GM12878 (cell line): Measurements from ENCODE around the gene ST7. TPM values are rescaled to one million over a fixed set of nuclear protein-coding genes. Genes with fewer than 3 reads are reported as not detected.

Experiments
- EED ChIP-seq: sonication (generic); IDR thresholded peaks from 2 replicates; pipeline ENCODE4 v1.6.1; 2016; ENCODE audit warnings: antibody characterized with exemption, low read depth
- ETV6 ChIP-seq, 2 experiments: fragments of 450-650 bp in 1 of 2; IDR thresholded peaks in 1 of 2; conservative IDR thresholded peaks in 1 of 2; 2 replicates each; pipeline ENCODE4 v1.6.1; 2014; ENCODE audit warnings: antibody characterized with exemption in 1 of 2, borderline replicate concordance in 1 of 2, low read depth in 1 of 2, mild to moderate bottlenecking in 1 of 2, moderate library complexity in 1 of 2
- NFXL1 ChIP-seq: fragments of 450-650 bp; IDR thresholded peaks from 2 replicates; pipeline ENCODE4 v1.6.1; 2017; ENCODE audit warnings: antibody characterized with exemption, mild to moderate bottlenecking, borderline replicate concordance
- RCOR1 ChIP-seq: conservative IDR thresholded peaks from 2 replicates; pipeline ENCODE4 v1.6.1; 2012; ENCODE audit warnings: low read depth, low read length, improper control_type of control experiment
- SREBF1 ChIP-seq: IDR thresholded peaks from 2 replicates; pipeline ENCODE4 v1.6.1; 2012; ENCODE audit warnings: mild to moderate bottlenecking, low read length
- polyA plus RNA-seq, 11 experiments: library from polyadenylated mRNA; depleted of rRNA in 4 of 11; unstranded in 6 of 11; stranded (reverse) in 5 of 11; fragments of >200 nt; fragmentation: Nextera tagmentation in 4 of 11; fragmentation: Illumina TruSeq in 1 of 11; extraction: Ambion mirVana in 4 of 11; extraction: Trizol in 1 of 11; gene quantifications; 1 replicate in 1 of 11; 2 replicates in 10 of 11; pipeline versions ENCODE4 v1.2.1 to v1.2.3, GENCODE V29; 2011 to 2016; ENCODE audit warnings: inconsistent platforms in 2 of 11, missing spikeins in 2 of 11, low read depth in 1 of 11
- total RNA-seq, 4 experiments: library from RNA; depleted of rRNA in 3 of 4; stranded (reverse); fragments of >200 nt in 3 of 4; fragmentation: Illumina TruSeq in 1 of 4; extraction: Trizol in 1 of 4; gene quantifications; 2 replicates each; pipeline versions ENCODE4 v1.2.1 to v1.2.3, GENCODE V29; 2013 to 2021
- TF ChIP-seq, protein P1 (sequence below): IDR thresholded peaks from 2 replicates; pipeline ENCODE4 v1.6.1; 2012; ENCODE audit warnings: mild to moderate bottlenecking, low read depth, low read length
- TF ChIP-seq, protein P2 (sequence below): fragments of 450-650 bp; formaldehyde crosslinking; IDR thresholded peaks from 2 replicates; pipeline ENCODE4 v1.5.0; 2022; ENCODE audit warnings: mild to moderate bottlenecking, missing genetic modification characterization
- TF ChIP-seq, protein P3 (sequence below): IDR thresholded peaks from 2 replicates; pipeline ENCODE4 v1.6.1; 2012; ENCODE audit warnings: low read depth, low read length, improper control_type of control experiment
- TF ChIP-seq, protein P4 (sequence below): fragments of 450-650 bp; conservative IDR thresholded peaks from 2 replicates; pipeline ENCODE4 v1.6.1; 2017; ENCODE audit warnings: mild to moderate bottlenecking, moderate library complexity
- TF ChIP-seq, protein P5 (sequence below): fragments of 150-350 bp; IDR thresholded peaks from 2 replicates; pipeline ENCODE4 v1.6.1; 2016; ENCODE audit warnings: low read depth, low read length

ST7 gene
- total and polyA plus RNA-seq, 10 of the 15 experiments (the other 5 are each of a cell fraction or from before 2014, with no cell fraction given): 27.7 to 76.4 (median 53.6) TPM

DNA sequence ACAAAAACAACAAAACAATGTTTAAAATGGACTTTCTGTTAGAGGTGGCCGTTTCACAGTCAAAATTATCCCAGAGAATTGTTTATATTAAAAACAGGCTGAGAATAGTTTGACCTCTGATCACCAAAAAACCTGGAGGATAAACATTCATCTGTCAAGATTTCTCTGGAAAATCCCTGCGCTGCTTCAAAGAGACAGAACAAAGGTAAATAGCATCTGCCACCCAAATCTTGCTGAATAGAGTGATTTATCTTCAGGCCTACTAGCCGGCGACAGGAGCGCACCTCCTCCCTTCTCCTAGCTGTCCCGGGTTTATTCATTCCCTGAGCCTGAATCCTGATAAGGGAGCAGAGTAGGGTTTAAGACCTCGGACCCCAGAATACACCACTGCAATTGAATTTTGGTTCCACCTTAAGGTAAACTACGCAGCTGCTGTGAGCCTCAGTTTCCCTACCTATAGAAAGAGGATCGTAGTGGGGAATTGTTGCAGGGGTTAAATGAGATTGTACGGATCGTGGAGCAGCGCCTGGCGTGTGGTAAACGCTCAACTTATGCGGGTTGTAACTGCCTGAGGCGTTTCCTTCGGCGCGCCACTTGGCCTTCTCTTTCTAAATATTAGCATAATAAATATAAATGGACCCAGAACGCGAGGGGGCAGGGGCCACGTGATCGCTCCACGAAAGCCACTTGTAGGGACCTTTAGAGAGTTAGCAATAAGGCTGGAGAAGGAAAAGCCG lies 498 bp upstream of the ST7 start (continued):
- TF ChIP-seq, protein P1, sequence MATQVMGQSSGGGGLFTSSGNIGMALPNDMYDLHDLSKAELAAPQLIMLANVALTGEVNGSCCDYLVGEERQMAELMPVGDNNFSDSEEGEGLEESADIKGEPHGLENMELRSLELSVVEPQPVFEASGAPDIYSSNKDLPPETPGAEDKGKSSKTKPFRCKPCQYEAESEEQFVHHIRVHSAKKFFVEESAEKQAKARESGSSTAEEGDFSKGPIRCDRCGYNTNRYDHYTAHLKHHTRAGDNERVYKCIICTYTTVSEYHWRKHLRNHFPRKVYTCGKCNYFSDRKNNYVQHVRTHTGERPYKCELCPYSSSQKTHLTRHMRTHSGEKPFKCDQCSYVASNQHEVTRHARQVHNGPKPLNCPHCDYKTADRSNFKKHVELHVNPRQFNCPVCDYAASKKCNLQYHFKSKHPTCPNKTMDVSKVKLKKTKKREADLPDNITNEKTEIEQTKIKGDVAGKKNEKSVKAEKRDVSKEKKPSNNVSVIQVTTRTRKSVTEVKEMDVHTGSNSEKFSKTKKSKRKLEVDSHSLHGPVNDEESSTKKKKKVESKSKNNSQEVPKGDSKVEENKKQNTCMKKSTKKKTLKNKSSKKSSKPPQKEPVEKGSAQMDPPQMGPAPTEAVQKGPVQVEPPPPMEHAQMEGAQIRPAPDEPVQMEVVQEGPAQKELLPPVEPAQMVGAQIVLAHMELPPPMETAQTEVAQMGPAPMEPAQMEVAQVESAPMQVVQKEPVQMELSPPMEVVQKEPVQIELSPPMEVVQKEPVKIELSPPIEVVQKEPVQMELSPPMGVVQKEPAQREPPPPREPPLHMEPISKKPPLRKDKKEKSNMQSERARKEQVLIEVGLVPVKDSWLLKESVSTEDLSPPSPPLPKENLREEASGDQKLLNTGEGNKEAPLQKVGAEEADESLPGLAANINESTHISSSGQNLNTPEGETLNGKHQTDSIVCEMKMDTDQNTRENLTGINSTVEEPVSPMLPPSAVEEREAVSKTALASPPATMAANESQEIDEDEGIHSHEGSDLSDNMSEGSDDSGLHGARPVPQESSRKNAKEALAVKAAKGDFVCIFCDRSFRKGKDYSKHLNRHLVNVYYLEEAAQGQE: no peak
- TF ChIP-seq, protein P2, sequence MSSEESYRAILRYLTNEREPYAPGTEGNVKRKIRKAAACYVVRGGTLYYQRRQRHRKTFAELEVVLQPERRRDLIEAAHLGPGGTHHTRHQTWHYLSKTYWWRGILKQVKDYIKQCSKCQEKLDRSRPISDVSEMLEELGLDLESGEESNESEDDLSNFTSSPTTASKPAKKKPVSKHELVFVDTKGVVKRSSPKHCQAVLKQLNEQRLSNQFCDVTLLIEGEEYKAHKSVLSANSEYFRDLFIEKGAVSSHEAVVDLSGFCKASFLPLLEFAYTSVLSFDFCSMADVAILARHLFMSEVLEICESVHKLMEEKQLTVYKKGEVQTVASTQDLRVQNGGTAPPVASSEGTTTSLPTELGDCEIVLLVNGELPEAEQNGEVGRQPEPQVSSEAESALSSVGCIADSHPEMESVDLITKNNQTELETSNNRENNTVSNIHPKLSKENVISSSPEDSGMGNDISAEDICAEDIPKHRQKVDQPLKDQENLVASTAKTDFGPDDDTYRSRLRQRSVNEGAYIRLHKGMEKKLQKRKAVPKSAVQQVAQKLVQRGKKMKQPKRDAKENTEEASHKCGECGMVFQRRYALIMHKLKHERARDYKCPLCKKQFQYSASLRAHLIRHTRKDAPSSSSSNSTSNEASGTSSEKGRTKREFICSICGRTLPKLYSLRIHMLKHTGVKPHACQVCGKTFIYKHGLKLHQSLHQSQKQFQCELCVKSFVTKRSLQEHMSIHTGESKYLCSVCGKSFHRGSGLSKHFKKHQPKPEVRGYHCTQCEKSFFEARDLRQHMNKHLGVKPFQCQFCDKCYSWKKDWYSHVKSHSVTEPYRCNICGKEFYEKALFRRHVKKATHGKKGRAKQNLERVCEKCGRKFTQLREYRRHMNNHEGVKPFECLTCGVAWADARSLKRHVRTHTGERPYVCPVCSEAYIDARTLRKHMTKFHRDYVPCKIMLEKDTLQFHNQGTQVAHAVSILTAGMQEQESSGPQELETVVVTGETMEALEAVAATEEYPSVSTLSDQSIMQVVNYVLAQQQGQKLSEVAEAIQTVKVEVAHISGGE: peak; percentile 46; the same call in 1 of the 2 replicates
- TF ChIP-seq SREBF1: no peak
- TF ChIP-seq, protein P3, sequence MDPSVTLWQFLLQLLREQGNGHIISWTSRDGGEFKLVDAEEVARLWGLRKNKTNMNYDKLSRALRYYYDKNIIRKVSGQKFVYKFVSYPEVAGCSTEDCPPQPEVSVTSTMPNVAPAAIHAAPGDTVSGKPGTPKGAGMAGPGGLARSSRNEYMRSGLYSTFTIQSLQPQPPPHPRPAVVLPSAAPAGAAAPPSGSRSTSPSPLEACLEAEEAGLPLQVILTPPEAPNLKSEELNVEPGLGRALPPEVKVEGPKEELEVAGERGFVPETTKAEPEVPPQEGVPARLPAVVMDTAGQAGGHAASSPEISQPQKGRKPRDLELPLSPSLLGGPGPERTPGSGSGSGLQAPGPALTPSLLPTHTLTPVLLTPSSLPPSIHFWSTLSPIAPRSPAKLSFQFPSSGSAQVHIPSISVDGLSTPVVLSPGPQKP: no peak
- TF ChIP-seq, protein P4, sequence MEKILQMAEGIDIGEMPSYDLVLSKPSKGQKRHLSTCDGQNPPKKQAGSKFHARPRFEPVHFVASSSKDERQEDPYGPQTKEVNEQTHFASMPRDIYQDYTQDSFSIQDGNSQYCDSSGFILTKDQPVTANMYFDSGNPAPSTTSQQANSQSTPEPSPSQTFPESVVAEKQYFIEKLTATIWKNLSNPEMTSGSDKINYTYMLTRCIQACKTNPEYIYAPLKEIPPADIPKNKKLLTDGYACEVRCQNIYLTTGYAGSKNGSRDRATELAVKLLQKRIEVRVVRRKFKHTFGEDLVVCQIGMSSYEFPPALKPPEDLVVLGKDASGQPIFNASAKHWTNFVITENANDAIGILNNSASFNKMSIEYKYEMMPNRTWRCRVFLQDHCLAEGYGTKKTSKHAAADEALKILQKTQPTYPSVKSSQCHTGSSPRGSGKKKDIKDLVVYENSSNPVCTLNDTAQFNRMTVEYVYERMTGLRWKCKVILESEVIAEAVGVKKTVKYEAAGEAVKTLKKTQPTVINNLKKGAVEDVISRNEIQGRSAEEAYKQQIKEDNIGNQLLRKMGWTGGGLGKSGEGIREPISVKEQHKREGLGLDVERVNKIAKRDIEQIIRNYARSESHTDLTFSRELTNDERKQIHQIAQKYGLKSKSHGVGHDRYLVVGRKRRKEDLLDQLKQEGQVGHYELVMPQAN: no peak
- no peak for TF ChIP-seq NFXL1
- no peak for TF ChIP-seq ETV6 (conservative IDR thresholded peaks at IDR 0.05 in 1 of 2, IDR thresholded peaks at IDR 0.05 in 1 of 2; ENCODE audit: borderline replicate concordance in 1 of 2, low read depth in 1 of 2)
- TF ChIP-seq, protein P5, sequence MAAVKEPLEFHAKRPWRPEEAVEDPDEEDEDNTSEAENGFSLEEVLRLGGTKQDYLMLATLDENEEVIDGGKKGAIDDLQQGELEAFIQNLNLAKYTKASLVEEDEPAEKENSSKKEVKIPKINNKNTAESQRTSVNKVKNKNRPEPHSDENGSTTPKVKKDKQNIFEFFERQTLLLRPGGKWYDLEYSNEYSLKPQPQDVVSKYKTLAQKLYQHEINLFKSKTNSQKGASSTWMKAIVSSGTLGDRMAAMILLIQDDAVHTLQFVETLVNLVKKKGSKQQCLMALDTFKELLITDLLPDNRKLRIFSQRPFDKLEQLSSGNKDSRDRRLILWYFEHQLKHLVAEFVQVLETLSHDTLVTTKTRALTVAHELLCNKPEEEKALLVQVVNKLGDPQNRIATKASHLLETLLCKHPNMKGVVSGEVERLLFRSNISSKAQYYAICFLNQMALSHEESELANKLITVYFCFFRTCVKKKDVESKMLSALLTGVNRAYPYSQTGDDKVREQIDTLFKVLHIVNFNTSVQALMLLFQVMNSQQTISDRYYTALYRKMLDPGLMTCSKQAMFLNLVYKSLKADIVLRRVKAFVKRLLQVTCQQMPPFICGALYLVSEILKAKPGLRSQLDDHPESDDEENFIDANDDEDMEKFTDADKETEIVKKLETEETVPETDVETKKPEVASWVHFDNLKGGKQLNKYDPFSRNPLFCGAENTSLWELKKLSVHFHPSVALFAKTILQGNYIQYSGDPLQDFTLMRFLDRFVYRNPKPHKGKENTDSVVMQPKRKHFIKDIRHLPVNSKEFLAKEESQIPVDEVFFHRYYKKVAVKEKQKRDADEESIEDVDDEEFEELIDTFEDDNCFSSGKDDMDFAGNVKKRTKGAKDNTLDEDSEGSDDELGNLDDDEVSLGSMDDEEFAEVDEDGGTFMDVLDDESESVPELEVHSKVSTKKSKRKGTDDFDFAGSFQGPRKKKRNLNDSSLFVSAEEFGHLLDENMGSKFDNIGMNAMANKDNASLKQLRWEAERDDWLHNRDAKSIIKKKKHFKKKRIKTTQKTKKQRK: no peak
- no peak for TF ChIP-seq RCOR1
- no peak for TF ChIP-seq EED
